ENCODE results near the gene CD248. TPM values are rescaled to one million over a fixed set of nuclear protein-coding genes. Genes with fewer than 3 reads are reported as not detected.
"Not testable (repeated sequence)": the region's sequence is repeated elsewhere in the genome, so short reads cannot be mapped to it uniquely, and the experiment has no call there.

CD248 gene
- total RNA-seq, 1 experiment from 2014 or later, result not detected

DNA sequence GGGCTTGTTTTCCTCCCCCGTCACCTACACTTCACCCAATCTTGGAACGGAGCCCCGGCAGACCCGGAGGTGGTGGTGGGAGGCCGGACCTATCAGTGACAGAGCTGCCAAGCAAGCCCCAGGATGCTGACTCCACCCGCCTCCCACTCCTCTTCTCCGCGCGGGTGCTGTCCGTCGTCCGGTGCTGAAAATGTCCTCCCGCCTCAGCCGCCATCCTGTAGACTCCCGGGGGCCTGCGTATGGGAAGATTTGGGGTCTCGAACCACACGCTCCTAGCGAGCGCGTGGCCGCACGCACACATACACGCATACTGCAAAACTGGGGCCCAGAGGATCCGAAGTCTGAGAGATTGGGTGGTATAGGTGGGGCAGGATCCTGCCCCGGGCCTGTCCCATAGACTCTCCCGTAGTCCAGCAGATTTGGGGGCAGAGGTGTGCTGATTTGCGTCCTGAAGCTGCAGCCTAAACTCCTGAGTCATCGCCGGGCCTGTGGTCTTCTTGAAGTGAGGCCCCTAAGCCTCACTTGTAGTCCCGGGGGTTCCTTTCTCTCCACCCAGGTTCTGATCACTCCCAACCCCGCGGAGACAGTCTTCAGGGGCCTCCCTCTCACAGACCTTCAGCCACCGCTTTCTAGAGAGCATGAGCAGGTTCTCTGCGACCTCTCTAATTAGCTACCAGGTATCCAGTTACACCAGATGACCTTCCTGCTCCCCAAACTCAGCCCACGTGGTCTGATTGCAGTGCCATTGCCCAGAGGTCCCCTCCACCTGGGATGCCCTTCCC lies 27.1 kb downstream of the CD248 start:
- no peak for DNase-seq (ENCODE audit: low read depth)

DNA sequence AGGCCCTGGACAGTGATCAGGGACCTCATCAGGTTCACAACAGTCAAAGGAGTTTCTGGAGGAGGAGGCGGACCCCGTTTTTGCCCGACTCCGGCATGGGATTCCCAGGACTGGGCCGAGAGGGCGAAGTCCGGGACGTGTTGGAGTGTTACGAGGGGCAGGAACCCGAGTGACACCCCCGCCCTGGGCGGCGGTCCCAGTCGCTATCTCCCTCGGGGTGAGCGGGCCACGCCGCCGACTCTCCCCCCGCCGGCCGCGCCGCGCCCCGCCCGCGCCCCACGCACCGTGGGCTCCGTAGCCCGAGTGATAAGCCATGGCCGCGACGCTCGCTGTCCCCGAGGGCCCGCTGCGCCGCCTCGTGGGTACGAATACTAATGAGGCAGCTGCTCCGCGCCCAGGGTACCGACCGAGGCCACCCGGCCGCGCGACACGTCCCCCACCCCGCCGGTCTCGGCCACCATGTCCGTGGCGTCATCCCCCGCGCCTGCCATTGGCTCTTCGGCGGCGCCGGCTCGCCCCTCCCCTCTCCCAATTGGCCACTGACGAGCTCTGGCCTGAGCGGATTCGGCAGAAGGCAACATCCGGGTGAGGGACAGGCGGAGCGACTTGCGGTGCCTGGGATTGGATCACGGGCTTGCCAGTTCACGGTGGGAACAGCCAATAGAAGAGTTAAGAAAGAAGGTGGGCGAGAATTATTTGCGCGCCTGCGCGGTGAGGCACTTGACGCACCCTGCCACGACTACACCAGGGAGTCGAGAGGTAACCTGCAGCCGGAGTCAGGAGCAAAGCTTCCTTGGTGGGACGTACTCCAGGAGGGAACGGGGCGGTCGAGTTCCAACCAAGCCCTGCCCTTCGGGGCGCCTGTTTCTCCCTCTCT lies 27.9 kb downstream of the CD248 start, which contains the start of gene YIF1A:
Gene YIF1A, minus strand, starts transcription at position 473 of the 877 bp plus-strand sequence. Its CDS starts 158 bp downstream, at position 315.
- DNase-seq (ENCODE audit: low read depth), result peak; percentile 99

DNA sequence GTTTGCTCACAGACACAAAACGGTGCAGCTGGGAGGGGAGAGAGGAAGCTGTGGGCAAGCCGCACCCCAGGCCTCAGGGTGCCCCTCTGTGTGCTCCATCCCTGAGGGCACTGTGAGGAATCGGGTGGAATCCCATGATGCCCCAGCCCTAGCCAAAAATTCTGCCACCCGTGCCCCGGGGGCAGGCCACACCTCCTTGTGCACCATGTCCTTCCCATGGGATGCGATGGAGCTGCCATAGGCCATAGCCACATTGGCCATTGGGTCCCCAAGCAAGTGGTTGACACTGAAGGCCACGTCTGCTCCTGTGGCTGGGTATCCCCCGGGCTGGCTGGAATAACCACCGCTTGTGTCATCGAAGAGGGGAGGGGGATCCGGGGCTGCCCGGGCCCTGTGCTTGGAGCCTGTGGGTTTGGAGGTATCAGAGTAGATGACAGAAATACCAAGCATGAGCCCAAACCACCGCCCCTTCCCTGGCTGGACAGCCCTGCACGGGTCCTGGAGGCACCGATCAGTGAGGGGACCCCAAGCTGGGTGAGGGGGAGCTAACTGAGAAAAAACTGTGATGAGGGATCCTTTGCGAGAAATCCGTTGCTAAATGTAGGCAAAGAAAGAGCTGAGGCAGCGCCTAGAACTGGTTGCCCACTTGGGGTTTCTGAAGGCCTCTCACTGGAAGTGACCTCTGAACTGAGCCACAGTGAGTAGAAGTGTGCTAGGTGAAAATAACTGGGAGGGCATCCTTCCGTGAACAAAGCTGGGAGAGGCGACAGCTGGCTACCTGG lies 28.8 kb downstream of the CD248 start:
- DNase-seq (ENCODE audit: low read depth), result peak; percentile 27

DNA sequence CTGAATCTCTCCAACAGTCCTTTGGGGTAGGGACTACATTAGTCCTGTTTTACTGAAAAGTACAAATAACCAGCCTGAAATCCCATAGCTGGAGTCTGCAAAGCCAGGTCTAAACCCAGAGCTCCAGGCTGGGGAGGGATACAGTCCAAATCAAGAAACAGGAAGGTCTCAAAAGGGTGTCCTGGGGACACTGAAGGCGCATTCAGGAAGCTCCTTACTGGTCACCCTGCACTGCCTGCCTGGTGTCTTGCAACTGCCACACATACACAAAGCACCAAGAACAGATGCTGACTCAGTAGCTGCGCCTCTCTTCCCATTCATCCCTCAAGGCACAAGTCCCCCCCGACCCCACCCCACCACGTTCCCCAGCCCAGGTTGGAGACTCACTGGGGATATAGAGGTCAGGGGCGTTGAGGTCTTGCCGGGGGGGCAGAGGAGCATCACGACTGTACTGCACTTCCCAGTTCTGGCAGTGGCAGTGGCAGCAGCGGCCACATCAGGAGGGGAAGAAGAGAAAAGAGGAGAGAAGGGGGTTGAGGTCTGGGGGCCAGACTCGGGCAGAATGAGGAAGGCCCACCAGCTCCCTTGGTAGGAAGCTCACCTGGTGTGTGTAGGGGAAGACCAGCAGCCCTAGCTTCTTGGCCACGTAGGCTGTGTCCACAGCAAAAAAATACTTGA lies 29.5 kb downstream of the CD248 start:
- no peak for DNase-seq (ENCODE audit: low read depth)

DNA sequence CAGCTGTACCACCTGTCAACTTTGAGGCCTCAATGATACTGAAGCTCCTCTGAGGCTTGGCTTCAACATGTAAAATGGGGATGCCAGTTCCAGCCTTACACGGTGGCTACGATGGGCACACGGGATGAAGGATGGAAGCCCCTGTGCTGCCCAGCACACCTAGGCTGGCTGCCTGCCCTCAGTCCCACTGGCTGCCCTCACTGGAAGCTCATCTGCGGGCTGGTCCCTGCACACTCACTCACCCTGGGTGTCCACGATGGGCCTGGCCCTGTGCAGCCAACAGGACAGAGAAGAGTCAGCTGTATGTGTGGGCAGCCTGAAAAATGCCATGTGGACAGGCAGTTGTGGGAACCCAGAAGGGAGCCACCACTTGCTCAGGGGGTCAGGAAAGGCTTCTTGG lies 30.1 kb downstream of the CD248 start:
- DNase-seq (ENCODE audit: low read depth), result no peak

DNA sequence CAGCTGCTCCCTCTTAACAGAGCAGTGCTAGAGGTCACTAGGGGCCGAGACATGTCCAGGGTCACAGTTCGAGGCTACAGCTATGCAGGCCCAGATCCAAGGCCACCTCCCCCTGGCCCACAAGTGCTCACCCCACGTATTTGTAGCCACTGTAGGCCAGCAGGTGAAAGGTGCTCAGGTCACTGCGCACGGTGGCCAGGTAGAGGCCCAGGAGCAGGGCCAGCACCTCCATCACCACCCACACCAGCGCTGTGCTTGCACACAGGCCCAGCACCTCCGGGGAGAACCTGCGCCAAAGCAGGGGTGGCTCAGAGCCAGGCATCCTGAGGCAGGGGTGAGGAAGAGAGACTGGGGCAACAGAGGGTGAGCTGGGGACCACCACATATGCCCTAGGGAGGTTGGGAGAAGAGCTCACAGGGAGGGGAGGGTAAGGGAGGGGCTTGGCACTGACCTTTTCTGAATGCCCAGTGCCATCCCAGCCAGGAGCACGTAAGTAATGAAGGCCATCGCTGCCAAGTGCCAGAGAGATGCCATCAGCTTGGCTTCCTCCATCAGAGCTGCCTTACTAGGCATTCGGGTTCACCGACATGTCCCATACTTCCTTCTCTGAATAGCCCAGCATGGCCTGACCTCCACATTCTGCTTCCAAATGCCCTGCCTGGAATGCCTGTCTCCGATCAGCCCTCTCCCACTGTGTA lies 31.4 kb downstream of the CD248 start:
- no peak for DNase-seq (ENCODE audit: low read depth)

DNA sequence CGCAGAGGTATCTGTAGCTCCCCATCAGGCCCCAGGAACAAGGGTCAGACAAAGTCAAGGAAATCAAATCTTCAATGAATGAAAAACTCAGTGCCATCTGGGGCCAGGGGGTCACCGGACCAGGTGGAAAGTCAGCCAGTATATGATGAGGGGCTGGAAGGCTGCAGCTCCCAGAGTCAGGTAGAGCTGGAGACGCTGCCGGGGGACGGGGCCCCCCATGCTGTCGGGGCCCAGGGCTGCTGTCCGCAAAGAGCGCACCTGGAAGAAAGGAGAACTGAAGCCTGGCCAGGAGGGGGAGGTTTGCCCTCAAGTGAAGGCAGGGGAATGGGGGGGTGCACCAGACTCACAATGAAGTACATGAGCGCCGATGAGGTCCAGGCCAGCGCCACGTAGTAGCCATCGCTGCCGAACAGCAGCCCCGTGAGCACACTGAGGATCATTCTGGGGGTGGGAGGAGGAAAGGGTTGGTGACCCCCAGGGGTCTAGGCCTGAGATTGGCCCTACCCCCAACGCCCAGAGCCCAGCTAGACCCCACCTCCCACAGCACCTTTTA lies 32.2 kb downstream of the CD248 start:
- DNase-seq (ENCODE audit: low read depth), result no peak

DNA sequence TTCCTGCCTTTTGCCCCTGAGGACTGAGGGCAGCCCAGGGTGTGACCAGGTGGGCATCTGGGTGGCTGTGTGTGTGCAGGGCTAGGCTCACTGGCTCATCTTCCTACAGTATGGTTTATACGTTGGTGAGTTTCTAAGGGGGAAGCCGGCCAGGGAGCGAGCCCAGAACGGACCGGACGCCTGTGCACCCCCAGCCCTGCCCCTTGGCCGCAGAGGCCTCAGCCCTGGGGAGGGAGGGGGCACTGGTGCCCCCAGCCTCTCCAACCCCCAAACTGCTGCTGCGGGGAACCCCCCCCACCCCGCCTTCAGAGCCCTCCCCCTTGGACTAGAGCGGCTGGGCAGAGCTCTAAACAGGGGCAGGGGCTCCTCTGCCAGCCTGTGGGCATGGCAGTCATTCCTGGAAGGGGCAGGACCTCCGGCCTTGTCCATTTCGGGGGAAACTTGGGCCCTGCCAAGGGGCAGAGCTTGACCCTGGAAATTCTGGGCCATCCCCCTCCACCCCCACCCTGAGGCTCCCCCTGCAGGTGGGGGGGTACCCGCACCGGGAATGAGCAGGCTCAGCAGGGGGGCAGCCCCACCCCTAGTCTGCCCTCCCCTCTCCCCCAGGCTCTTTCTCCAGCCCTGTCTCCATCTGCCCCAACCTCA lies 33.3 kb downstream of the CD248 start:
- no peak for DNase-seq (ENCODE audit: low read depth)

DNA sequence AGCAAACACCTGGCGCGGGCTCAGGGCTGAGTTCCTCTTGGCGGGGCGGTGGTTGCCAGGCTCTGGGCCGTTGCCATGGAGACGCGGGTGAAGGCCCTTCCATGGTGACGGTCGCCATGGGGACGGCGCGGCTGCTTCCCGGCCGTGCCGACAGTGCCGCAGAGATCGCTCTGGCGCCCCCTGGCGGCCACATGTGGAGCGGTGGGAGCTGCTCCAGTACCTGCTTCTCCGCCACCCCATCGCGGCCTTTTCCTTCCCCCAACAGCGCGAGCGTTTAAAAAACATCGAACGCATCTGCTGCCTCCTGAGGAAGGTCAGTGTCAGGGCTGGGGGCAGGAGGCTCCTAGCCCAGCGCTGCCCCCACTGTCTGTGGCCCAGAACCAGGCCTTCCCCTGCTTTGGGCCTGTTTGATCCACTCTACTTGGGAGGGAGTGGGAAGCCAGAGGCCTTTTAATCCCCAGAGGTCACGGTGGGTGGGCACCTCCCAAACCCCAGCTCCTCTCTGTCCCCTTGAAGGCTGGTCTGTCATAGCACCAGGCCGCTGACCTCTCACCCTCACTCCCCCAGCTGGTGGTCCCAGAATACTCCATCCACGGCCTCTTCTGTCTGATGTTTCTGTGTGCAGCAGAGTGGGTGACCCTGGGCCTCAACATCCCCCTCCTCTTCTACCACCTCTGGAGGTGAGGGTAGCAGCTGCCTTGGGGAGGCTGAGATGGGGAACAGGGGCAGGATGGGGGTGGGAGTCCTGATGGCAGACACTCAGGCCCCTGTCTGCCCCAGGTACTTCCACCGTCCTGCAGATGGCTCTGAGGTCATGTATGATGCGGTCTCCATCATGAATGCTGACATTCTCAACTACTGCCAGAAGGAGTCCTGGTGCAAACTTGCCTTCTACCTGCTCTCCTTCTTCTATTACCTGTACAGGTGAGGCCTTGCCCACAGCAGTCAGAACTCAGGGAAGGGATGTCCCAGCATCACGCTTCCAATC lies 34.1 kb downstream of the CD248 start:
- peak; percentile 93 for DNase-seq (ENCODE audit: low read depth)

DNA sequence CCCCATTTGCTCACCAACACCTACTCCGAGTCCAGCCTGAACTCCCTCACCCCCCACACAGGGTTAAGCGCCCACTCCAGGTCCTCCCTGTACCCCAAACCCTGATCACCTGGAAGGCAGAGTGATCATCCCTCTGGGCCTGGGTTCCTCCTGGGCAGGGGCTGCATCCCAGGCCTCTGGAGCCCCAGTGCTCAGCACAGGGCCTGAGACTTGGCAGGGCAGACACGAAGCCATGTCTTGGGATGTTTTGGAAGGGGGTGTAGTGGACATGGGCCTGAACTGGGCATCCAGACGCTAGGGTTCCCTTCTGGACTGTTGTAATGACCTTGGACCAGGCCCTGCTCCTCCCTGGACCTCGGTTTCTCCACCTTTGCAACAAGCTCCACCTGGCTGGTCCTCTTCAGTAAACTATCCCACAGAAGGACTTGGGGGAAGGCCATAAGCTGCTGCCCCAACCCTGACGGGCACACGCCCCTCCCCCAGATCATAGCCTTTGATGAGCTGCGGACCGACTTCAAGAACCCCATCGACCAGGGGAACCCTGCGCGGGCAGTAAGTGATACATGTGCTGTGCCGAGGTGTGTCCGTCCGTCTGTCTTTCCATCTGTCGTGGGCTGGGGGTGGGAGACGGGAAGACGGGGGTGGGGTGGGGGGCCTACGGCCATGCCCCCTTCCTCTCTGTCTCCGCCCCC lies 34.9 kb downstream of the CD248 start:
- DNase-seq (ENCODE audit: low read depth), result no peak

DNA sequence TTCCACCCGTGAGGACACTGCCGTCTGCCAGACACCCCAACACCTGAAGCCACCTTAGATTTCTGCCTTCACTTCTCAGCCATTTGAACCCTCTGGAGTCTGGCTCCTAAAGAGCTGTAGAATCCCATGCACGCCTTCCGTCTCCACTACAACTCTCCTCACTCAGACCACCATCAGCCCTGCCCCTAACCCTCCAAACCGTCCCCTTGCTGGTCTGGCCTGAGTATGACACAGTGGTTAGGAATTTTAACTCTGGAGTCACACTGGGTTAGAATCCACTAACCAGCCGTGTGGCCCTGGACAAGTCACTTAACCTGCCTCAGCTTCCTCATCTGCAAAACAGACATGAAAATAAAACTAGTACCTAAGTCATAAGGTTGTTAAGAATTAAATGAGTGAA lies 35.8 kb downstream of the CD248 start:
- DNase-seq (ENCODE audit: low read depth), result no peak

DNA sequence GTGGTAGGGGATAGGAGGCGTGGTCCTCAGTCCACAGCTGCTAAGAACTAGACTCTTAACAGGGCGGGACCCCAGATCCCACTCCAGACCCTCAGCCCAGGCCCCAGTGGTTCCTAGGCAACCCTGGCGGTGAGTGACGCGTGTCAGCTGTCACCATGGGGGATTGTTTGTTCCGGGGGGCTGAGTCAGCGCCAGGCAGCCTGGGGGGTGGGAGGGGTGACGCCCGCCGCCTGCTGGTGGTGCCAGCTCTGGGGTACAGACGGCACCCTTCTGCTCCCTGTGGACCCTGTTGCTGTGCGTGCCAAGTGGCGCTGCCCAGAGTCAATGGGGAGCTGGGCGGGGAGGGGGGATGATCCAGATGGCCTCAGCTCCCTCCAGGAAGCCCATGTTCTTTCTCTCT lies 36.4 kb downstream of the CD248 start:
- no peak for DNase-seq (ENCODE audit: low read depth)

DNA sequence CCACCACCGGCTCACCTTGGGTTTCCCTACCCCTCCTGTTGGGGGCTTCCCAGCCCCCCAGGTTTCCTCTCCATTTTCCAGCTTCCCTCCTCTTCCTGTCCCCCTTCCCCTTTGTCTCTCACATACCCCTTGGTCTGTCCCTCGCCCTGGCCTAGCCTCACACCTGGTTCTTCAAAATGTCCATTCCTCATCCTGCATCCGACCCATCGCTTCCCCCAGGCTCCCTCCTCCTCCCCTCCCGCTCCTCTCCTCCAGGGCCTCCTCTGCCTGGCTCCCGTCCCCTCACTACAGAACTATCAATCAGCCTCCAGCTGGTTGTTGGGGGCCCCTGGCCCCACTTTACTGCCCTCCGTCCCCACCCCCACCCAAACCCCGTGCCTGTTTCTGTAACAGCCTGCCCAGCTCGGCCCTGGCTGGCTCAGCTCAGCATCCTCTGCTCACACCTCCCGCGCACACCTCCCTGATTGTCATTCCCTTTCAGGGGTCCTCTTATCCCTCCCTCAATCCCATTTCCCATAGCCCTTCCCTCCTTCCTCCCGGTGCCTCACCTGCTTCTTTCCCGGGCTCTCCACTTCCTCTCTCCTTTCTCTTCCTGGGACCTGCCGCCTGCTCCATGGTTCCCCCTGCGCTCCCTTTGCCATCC lies 37.6 kb downstream of the CD248 start:
- DNase-seq (ENCODE audit: low read depth), result no peak

DNA sequence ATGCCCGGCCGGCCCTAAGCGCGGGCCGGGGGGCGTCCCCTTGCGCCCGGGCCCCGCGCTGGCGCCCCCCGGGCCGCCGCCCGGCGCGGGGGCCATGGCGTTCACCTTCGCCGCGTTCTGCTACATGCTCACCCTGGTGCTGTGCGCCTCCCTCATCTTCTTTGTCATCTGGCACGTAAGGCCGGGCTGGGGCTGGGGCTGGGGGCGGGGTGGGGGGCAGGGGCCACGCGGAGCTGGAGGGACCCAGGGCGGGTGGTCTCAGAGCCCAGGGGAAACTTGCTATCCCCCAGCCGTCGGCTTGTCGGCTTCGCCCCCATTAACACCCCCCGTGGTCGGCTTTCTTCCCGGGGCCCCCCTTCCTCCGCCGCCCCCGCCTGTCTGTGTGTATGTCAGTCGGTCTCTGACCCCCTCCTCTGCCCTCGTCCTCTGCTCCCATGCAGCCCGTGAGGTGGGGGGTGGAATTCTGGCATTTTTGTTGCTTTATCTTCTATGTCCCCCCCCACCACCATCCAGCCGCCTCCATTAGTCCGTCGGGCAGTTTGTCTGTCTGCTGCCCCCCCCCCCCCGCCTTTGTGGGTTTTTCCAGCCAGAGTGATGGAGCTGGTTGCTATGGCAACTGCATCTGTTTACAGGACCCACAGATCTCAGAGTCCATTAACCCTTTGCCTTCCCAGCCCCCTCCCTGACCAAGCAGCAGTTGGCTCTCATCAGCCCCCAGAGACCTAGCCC lies 38.3 kb downstream of the CD248 start:
- peak; percentile 65 for DNase-seq (ENCODE audit: low read depth)

DNA sequence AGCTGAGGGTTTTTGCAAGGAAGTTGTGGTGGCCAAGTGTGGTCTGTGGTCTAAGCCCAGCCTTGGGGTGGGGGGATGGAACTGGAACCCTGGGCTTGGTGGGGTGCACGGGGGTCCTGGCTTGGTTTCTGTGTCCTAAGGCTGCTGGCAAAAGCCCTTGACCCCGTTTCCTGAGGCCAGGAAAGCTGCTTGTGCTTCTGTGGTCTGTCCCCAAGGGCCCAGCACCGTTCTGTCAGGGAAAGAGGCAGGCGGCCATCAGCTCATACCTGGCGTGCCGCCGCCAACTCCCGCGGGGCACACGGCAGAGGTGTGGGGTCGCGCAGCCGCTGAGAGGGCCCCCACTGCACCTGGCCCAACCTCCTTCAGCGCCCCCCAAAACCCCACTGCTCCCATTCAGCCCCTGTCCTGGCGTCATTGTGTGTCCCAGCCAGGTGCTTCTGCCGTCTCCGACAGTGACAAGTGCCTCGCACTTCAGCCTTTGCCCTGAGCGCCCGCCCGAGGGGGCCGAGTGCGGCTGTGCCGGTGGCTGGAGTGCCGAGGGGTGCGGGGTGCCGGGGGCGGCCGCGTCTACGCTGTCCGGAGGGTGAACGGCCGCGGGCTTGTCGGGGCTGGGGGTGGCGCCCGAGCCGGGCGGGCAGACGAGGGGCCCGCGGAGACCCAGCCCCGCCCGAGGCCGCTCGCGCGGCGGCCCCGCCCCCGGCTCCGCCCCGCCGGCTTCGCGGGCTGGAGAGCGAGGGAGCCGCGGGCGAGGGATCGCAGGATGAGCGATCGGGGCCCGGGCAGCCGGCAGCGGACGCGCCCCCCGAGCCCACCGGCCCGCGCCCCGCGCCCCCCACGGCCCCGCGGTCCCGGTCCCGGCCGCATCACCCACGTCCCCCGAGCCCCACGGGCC lies 39.1 kb downstream of the CD248 start, which contains the start of gene CNIH2:
Gene CNIH2, plus strand, starts transcription at position 705 of the 892 bp plus-strand sequence. CDS start 282 bp downstream, outside the sequence.
- no peak for DNase-seq (ENCODE audit: low read depth)

DNA sequence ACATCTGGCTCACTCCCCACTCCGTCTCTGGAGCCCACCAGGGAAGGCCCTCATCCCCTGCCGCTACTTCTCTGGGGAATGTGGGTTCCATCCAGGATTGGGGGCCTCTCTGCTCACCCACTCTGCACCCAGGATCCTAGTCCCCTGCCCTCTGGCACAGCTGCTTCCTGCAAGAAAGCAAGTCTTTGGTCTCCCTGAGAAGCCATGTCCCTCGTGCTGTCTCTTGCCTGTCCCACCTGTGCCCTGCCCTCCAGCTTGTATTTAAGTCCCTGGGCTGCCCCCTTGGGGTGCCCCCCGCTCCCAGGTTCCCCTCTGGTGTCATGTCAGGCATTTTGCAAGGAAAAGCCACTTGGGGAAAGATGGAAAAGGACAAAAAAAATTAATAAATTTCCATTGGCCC lies 39.8 kb downstream of the CD248 start:
- not testable (repeated sequence) for DNase-seq (ENCODE audit: low read depth)

All from RPMI7951 (cell line).